Prostate gland (tissue), 2 donors: ENCODE data around the gene TMSB4X. TPM values are rescaled to one million over a fixed set of nuclear protein-coding genes. Genes with fewer than 3 reads are reported as not detected.

ENCODE experiments used
- DNase-seq: peaks from one replicate; pipeline ENCODE4 v3.0.0-alpha.2; 2019; ENCODE audit warnings: low spot score
- H3K27ac ChIP-seq, 2 donors: fragments of 200-600 bp; sonication (generic); 2 replicates each; pipeline ENCODE4 v1.5.1; 2017 to 2019
- H3K27me3 ChIP-seq: fragments of 200-600 bp; sonication (generic); replicated peaks from 2 replicates; pipeline ENCODE4 v1.5.1; 2019; ENCODE audit not compliant: insufficient read depth
- H3K36me3 ChIP-seq, 2 donors: fragments of 200-600 bp; sonication (generic); 1 replicate in 1 of 2; 2 replicates in 1 of 2; pipeline versions ENCODE4 v1.5.1 to v1.8.1; 2017 to 2019
- H3K4me1 ChIP-seq: fragments of 200-600 bp; sonication (generic); replicated peaks from 2 replicates; pipeline ENCODE4 v1.5.1; 2019
- H3K4me3 ChIP-seq, 2 donors: fragments of 200-600 bp; sonication (generic); 2 replicates each; pipeline ENCODE4 v1.5.1; 2017 to 2019
- H3K9me3 ChIP-seq: fragments of 200-600 bp; sonication (generic); 2 replicates; pipeline ENCODE4 v1.5.1; 2017
- CTCF ChIP-seq, 4 experiments: fragments of 200-600 bp in 2 of 4; fragments of 450-650 bp in 2 of 4; sonication (generic) in 2 of 4; IDR thresholded peaks; 1 replicate in 3 of 4; 2 replicates in 1 of 4; pipeline ENCODE4 v1.5.1; 2016 to 2019; ENCODE audit warnings: antibody characterized with exemption in 4 of 4, mild to moderate bottlenecking in 2 of 4, moderate library complexity in 2 of 4
- POLR2A ChIP-seq: fragments of 450-650 bp; IDR thresholded peaks from one replicate; pipeline ENCODE4 v1.6.1; 2016; ENCODE audit warnings: antibody characterized with exemption, mild to moderate bottlenecking
- POLR2AphosphoS5 ChIP-seq: sonication (generic); formaldehyde crosslinking; IDR thresholded peaks from one replicate; pipeline ENCODE4 v1.6.1; 2017; ENCODE audit warnings: antibody characterized with exemption
- WGBS: methylation state at CpG from one replicate; pipeline ENCODE4 v1.1.5; 2018; 5-methylcytosine and 5-hydroxymethylcytosine counted together
- intact Hi-C: fragments of 100-400 bp; cut with DNase I; formaldehyde crosslinking; loops from one replicate; pipeline ENCODE4 v1.14.2; 2022
- total RNA-seq, 2 donors: library from RNA; depleted of rRNA; stranded (reverse); fragments of >200 nt; gene quantifications; one replicate each; pipeline ENCODE4 v1.1.0, GENCODE V29; 2016

The TMSB4X gene
- total RNA-seq, 2 donors from 2014 or later: 1,116 to 1,330 TPM

GRCh38 chrX:12987900-12988594 lies 13.1 kb downstream of the TMSB4X start:
- Histone ChIP-seq H3K27ac (no peak overlapping the region), H3K4me1 (no peaks in the 10 kb centered on the region), H3K9me3 (no peaks in the 10 kb centered on the region), H3K36me3 (no peaks in the 10 kb centered on the region), H3K4me3 (no peak overlapping the region), H3K27me3 (no peaks in the 10 kb centered on the region)
- WGBS: 77% methylated on average over 8 of the region's 8 CpGs
- intact Hi-C loops: no loop called here
- DNase-seq: no peak
- no peak for TF ChIP-seq CTCF (IDR thresholded peaks at IDR 0.05)
- no peak for TF ChIP-seq POLR2A
- TF ChIP-seq POLR2AphosphoS5: no peak

GRCh38 chrX:12988797-12989196 lies 13.9 kb downstream of the TMSB4X start:
- WGBS: 32% methylated on average over 7 of the region's 7 CpGs
- no peaks in the 10 kb centered on the region for H3K36me3 ChIP-seq
- H3K9me3 ChIP-seq: no peaks in the 10 kb centered on the region
- no peak overlapping the region for H3K27ac ChIP-seq
- intact Hi-C loops: no loop called here
- peak; percentile 69 for DNase-seq
- TF ChIP-seq POLR2AphosphoS5 (peak; percentile 78), CTCF (IDR thresholded peaks at IDR 0.05) (no peak)
- no peak overlapping the region for H3K4me3 ChIP-seq
- H3K27me3 ChIP-seq: no peaks in the 10 kb centered on the region
- H3K4me1 ChIP-seq: no peaks in the 10 kb centered on the region

GRCh38 chrX:12989461-12989860 lies 14.6 kb downstream of the TMSB4X start:
- Histone ChIP-seq H3K9me3 (no peaks in the 10 kb centered on the region), H3K4me3 (no peak overlapping the region), H3K4me1 (no peaks in the 10 kb centered on the region), H3K27ac (no peak overlapping the region), H3K36me3 (no peaks in the 10 kb centered on the region), H3K27me3 (no peaks in the 10 kb centered on the region)
- TF ChIP-seq POLR2A (no peak), CTCF (IDR thresholded peaks at IDR 0.05) (no peak), POLR2AphosphoS5 (no peak)
- no peak for DNase-seq
- WGBS: 58% methylated on average over 3 of the region's 3 CpGs
- intact Hi-C loops: no loop called here

GRCh38 chrX:12991575-12991974 lies 16.7 kb downstream of the TMSB4X start:
- no peaks in the 10 kb centered on the region for H3K4me1 ChIP-seq
- H3K27me3 ChIP-seq: no peaks in the 10 kb centered on the region
- DNase-seq: no peak
- no peak overlapping the region for H3K27ac ChIP-seq
- 94% methylated on average over 3 of the region's 3 CpGs for WGBS
- no peaks in the 10 kb centered on the region for H3K9me3 ChIP-seq
- intact Hi-C loops: no loop called here
- TF ChIP-seq CTCF (IDR thresholded peaks at IDR 0.05) (no peak), POLR2AphosphoS5 (no peak), POLR2A (no peak)
- no peak overlapping the region for H3K4me3 ChIP-seq
- H3K36me3 ChIP-seq: no peaks in the 10 kb centered on the region

GRCh38 chrX:12992544-12993118 lies 17.7 kb downstream of the TMSB4X start:
- Histone ChIP-seq H3K4me3 (no peak overlapping the region), H3K27ac (no peak overlapping the region), H3K9me3 (no peaks in the 10 kb centered on the region), H3K36me3 (no peaks in the 10 kb centered on the region), H3K4me1 (no peaks in the 10 kb centered on the region), H3K27me3 (no peaks in the 10 kb centered on the region)
- WGBS: 39% methylated on average over 4 of the region's 4 CpGs
- TF ChIP-seq POLR2A: no peak
- TF ChIP-seq POLR2AphosphoS5: no peak
- TF ChIP-seq CTCF (IDR thresholded peaks at IDR 0.05): no peak
- intact Hi-C loops: no loop called here
- no peak for DNase-seq
